ENCODE measurements around the gene HNRNPC.
"Not testable (repeated sequence)": the region's sequence is repeated elsewhere in the genome, so short reads cannot be mapped to it uniquely, and the experiment has no call there.

Gene HNRNPC

DNA sequence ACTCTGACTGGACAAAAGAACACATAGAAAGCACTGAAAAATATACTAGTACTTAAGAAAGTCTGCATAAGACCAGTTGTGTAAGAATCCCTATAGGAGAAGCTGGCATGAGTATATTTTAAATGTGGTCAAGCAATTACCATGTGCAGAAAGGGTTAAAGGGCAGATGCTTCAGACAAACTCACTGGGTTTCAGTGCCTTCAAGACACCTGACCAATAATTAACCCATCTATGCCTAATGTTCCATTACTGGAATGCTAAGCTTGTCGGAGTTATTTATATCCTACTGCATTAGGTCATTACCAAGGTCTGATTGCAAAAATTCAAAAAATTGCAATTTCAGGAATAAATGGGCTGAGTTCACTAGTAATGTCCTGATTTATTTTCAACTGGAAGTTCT lies 41.3 kb downstream of the HNRNPC start:
- Histone ChIP-seq H3K36me3 (ENCODE audit: low read length) (peaks cover 90% of the 10 kb centered on the region), H3K9me2 (replicated peaks; ENCODE audit: insufficient read depth, low read length) (no peaks in the 10 kb centered on the region), H2AFZ (ENCODE audit: low read depth, low read length, severe bottlenecking) (no peak overlapping the region), H3K9ac (ENCODE audit: low read length) (no peak overlapping the region), H3K9me3 (ENCODE audit: insufficient read depth, low read length) (no peaks in the 10 kb centered on the region), H3K27me3 (ENCODE audit: low read length) (no peaks in the 10 kb centered on the region), H3K4me2 (ENCODE audit: low read depth, low read length, poor library complexity, severe bottlenecking) (no peak overlapping the region), H3K79me2 (ENCODE audit: insufficient read depth, low read length) (peaks cover 100% of the 10 kb centered on the region), H4K20me1 (ENCODE audit: low read depth, low read length) (peaks cover 86% of the 10 kb centered on the region), H3K27ac (ENCODE audit: low read depth, low read length) (no peak overlapping the region), H3K4me3 (ENCODE audit: insufficient read depth, low read length, poor library complexity, severe bottlenecking) (no peak overlapping the region), H3F3A (ENCODE audit: insufficient read depth) (peaks cover 83% of the 10 kb centered on the region)
- no peak for TF ChIP-seq EZH2phosphoT487 (conservative IDR thresholded peaks at IDR 0.05; ENCODE audit: low read length)
- TF ChIP-seq, protein P1, sequence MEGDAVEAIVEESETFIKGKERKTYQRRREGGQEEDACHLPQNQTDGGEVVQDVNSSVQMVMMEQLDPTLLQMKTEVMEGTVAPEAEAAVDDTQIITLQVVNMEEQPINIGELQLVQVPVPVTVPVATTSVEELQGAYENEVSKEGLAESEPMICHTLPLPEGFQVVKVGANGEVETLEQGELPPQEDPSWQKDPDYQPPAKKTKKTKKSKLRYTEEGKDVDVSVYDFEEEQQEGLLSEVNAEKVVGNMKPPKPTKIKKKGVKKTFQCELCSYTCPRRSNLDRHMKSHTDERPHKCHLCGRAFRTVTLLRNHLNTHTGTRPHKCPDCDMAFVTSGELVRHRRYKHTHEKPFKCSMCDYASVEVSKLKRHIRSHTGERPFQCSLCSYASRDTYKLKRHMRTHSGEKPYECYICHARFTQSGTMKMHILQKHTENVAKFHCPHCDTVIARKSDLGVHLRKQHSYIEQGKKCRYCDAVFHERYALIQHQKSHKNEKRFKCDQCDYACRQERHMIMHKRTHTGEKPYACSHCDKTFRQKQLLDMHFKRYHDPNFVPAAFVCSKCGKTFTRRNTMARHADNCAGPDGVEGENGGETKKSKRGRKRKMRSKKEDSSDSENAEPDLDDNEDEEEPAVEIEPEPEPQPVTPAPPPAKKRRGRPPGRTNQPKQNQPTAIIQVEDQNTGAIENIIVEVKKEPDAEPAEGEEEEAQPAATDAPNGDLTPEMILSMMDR (IDR thresholded peaks at IDR 0.05; ENCODE audit: insufficient read depth, low read length, poor library complexity, severe bottlenecking): no peak

DNA sequence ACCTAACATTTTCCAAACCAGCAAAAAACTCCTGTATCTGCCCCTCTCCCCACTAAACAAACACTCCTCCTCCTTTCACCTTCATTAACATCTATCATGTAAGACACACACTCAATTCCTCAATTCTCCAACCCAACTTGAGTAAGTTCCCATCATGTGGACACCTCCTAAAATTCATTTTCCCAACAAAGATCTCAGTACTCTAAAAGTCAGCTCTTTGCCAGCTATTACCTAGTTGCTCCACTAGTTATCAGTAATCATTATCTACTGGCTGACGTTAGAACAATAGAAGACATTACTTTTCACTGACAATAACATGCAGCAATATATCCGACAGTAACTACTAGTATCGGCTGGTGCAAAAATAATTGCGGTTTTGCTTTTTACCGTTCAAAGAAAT lies 42.1 kb downstream of the HNRNPC start:
- no peaks in the 10 kb centered on the region for H3K27me3 ChIP-seq (ENCODE audit: low read length)
- peaks cover 85% of the 10 kb centered on the region for H3F3A ChIP-seq (ENCODE audit: insufficient read depth)
- no peak overlapping the region for H3K4me3 ChIP-seq (ENCODE audit: insufficient read depth, low read length, poor library complexity, severe bottlenecking)
- no peak overlapping the region for H3K27ac ChIP-seq (ENCODE audit: low read depth, low read length)
- H2AFZ ChIP-seq (ENCODE audit: low read depth, low read length, severe bottlenecking): no peak overlapping the region
- no peaks in the 10 kb centered on the region for H3K9me2 ChIP-seq (replicated peaks; ENCODE audit: insufficient read depth, low read length)
- H3K9me3 ChIP-seq (ENCODE audit: insufficient read depth, low read length): no peaks in the 10 kb centered on the region
- H3K36me3 ChIP-seq (ENCODE audit: low read length): peaks cover 86% of the 10 kb centered on the region
- H3K4me2 ChIP-seq (ENCODE audit: low read depth, low read length, poor library complexity, severe bottlenecking): no peak overlapping the region
- peaks cover 99% of the 10 kb centered on the region for H3K79me2 ChIP-seq (ENCODE audit: insufficient read depth, low read length)
- no peak for TF ChIP-seq EZH2phosphoT487 (conservative IDR thresholded peaks at IDR 0.05; ENCODE audit: low read length)
- TF ChIP-seq, protein P1 (IDR thresholded peaks at IDR 0.05; ENCODE audit: insufficient read depth, low read length, poor library complexity, severe bottlenecking): no peak
- H3K9ac ChIP-seq (ENCODE audit: low read length): no peak overlapping the region
- H4K20me1 ChIP-seq (ENCODE audit: low read depth, low read length): peaks cover 84% of the 10 kb centered on the region

GRCh38 chr14:21226467-21226866 lies 42.8 kb downstream of the HNRNPC start:
- no peak overlapping the region for H3K27ac ChIP-seq (ENCODE audit: low read depth, low read length)
- no peaks in the 10 kb centered on the region for H3K9me3 ChIP-seq (ENCODE audit: insufficient read depth, low read length)
- no peaks in the 10 kb centered on the region for H3K9me2 ChIP-seq (replicated peaks; ENCODE audit: insufficient read depth, low read length)
- H3F3A ChIP-seq (ENCODE audit: insufficient read depth): peaks cover 85% of the 10 kb centered on the region
- H3K4me2 ChIP-seq (ENCODE audit: low read depth, low read length, poor library complexity, severe bottlenecking): no peak overlapping the region
- no peak overlapping the region for H3K9ac ChIP-seq (ENCODE audit: low read length)
- H3K79me2 ChIP-seq (ENCODE audit: insufficient read depth, low read length): peaks cover 99% of the 10 kb centered on the region
- H3K4me3 ChIP-seq (ENCODE audit: insufficient read depth, low read length, poor library complexity, severe bottlenecking): no peak overlapping the region
- H3K36me3 ChIP-seq (ENCODE audit: low read length): peaks cover 87% of the 10 kb centered on the region
- H3K27me3 ChIP-seq (ENCODE audit: low read length): no peaks in the 10 kb centered on the region
- TF ChIP-seq, protein P1 (IDR thresholded peaks at IDR 0.05; ENCODE audit: insufficient read depth, low read length, poor library complexity, severe bottlenecking): no peak
- TF ChIP-seq EZH2phosphoT487 (conservative IDR thresholded peaks at IDR 0.05; ENCODE audit: low read length): no peak
- no peak overlapping the region for H2AFZ ChIP-seq (ENCODE audit: low read depth, low read length, severe bottlenecking)
- peaks cover 84% of the 10 kb centered on the region for H4K20me1 ChIP-seq (ENCODE audit: low read depth, low read length)

DNA sequence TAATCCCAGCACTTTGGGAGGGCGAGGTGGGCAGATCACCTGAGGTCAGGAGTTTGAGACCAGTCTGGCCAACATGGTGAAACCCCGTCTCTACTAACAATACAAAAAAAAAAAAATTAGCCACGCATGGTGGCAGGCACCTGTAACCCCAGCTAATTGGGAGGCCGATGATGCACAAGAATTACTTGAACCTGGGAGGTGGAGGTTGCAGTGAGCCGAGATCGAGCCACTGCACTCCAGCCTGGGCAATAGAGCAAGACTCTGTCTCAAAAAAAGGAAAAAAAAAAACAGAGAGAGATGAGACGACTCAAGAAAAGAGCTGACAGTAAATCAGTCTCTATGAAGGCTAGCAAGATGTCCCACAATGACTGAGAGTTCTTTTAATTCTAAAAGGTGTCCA lies 44.1 kb downstream of the HNRNPC start:
- H3K4me3 ChIP-seq (ENCODE audit: insufficient read depth, low read length, poor library complexity, severe bottlenecking); H3K27ac ChIP-seq (ENCODE audit: low read depth, low read length); H3K27me3 ChIP-seq (ENCODE audit: low read length); H3K9ac ChIP-seq (ENCODE audit: low read length); H3K9me3 ChIP-seq (ENCODE audit: insufficient read depth, low read length); H3K4me2 ChIP-seq (ENCODE audit: low read depth, low read length, poor library complexity, severe bottlenecking); H3K9me2 ChIP-seq (replicated peaks; ENCODE audit: insufficient read depth, low read length); H2AFZ ChIP-seq (ENCODE audit: low read depth, low read length, severe bottlenecking): not testable (repeated sequence)
- Histone ChIP-seq H4K20me1 (ENCODE audit: low read depth, low read length) (peaks cover 84% of the 10 kb centered on the region), H3K79me2 (ENCODE audit: insufficient read depth, low read length) (peaks cover 99% of the 10 kb centered on the region), H3K36me3 (ENCODE audit: low read length) (peaks cover 87% of the 10 kb centered on the region), H3F3A (ENCODE audit: insufficient read depth) (peaks cover 85% of the 10 kb centered on the region)

All from SU-DHL-6 (cell line).